ENCODE results near the gene SIRT3.
"Not testable (repeated sequence)": the region's sequence is repeated elsewhere in the genome, so short reads cannot be mapped to it uniquely, and the experiment has no call there.

The SIRT3 gene

DNA sequence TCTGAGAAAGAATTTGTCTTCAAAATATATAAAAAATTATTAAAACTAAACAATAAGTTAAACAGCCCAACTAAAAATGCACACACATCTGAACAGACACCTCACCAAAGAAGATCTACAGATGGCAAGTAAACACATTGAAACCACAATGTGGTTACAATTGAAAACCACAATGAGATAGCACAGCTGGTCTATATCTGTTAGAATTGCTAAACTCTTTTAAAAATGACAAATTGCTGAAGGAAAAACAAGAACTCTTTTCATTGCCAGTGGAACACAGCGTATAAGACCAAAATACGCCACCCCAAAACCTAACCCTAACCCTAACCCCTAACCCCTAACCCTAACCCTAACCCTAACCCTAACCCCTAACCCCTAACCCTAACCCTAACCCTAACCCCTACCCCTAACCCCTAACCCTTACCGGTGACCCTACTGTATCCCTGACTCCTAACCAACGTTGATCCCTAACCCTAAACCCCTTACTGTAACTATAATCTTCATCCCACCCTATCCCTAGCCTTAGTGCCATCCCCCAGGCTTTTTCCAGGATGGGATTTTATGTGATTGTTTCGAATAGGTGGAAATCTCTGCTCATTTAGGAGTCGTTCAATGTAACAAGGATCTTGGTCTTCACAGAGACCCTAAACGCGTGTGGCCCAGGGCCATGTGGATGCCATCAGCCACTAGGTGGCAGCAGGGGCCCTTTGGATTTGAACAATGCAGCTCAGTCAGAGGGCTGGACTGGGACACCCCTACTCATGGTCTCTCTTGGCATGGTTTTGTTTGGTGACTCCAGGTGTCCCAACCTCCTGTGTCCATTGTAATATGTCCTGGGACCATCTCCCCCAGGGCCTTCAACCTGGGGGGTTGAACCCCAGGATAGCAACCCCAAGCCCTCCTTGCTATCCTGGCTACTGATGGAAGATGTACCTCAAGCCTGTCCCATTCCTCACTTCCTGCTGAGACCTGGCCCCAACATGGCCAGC lies 44.4 kb downstream of the SIRT3 start:
- not testable (repeated sequence) for H3K23ac ChIP-seq (ENCODE audit: low read length in 2 of 2); H3K4me1 ChIP-seq (ENCODE audit: control insufficient read depth, insufficient read depth, low read depth, low read length); H4K91ac ChIP-seq (ENCODE audit: low read length); H3K36me3 ChIP-seq (ENCODE audit: control insufficient read depth in 1 of 2, insufficient read depth in 2 of 2, low read depth in 1 of 2, low read length in 2 of 2); H3K4me2 ChIP-seq (ENCODE audit: low read length, poor library complexity, severe bottlenecking); H3K79me1 ChIP-seq (replicated peaks; ENCODE audit: low read length, poor library complexity, severe bottlenecking); H3K4me3 ChIP-seq (ENCODE audit: insufficient read depth in 1 of 2, low read depth in 1 of 2, low read length in 2 of 2); H2AFZ ChIP-seq (ENCODE audit: low read depth, low read length); H4K8ac ChIP-seq (ENCODE audit: low read length); H3K27me3 ChIP-seq (ENCODE audit: control insufficient read depth in 1 of 2, insufficient read depth in 1 of 2, low read length in 2 of 2); H3K9me3 ChIP-seq (ENCODE audit: control insufficient read depth, low read length); H2AK5ac ChIP-seq (ENCODE audit: low read length, severe bottlenecking); H2BK12ac ChIP-seq (ENCODE audit: low read length in 2 of 2); DNase-seq; H2BK5ac ChIP-seq (ENCODE audit: low read depth, low read length, poor library complexity, severe bottlenecking); H2BK15ac ChIP-seq (ENCODE audit: low read depth, poor library complexity, severe bottlenecking); H3K14ac ChIP-seq (ENCODE audit: low read length in 2 of 2); H2BK120ac ChIP-seq (ENCODE audit: low read depth, low read length); H3K9ac ChIP-seq (ENCODE audit: low read length); H3K18ac ChIP-seq (ENCODE audit: low read depth in 1 of 2, low read length in 2 of 2); H3K4ac ChIP-seq (ENCODE audit: low read depth in 1 of 2, low read length in 2 of 2); H3K27ac ChIP-seq (ENCODE audit: low read length, poor library complexity, severe bottlenecking)
- 0% methylated on average over 2 of the region's 8 CpGs for WGBS

DNA sequence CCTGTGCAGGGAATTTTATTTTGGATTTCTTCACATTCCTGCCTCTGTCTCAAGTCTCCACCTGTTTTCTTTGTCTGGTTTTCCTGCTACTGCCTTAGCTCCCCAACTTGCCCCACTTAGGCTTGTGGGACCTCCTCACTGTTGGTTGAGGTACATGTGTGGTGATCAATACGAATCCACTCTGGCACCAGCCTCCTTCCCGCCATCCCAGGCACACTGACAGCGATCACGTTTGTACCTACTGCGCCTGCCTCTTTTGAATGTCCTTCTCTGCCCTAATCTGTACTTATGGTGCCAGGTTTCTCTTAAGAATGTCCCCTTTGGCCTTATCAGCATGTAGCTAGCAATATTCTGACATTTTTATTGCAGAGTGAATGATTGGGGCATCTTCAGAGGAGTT lies 45.6 kb downstream of the SIRT3 start:
- not testable (repeated sequence) for H3K14ac ChIP-seq (ENCODE audit: low read length in 2 of 2); H3K36me3 ChIP-seq (ENCODE audit: control insufficient read depth in 1 of 2, insufficient read depth in 2 of 2, low read depth in 1 of 2, low read length in 2 of 2); H3K4me2 ChIP-seq (ENCODE audit: low read length, poor library complexity, severe bottlenecking); DNase-seq; H3K9ac ChIP-seq (ENCODE audit: low read length); H2AK5ac ChIP-seq (ENCODE audit: low read length, severe bottlenecking); H3K18ac ChIP-seq (ENCODE audit: low read depth in 1 of 2, low read length in 2 of 2); H3K4ac ChIP-seq (ENCODE audit: low read depth in 1 of 2, low read length in 2 of 2); H2AFZ ChIP-seq (ENCODE audit: low read depth, low read length); H2BK5ac ChIP-seq (ENCODE audit: low read depth, low read length, poor library complexity, severe bottlenecking); H3K27ac ChIP-seq (ENCODE audit: low read length, poor library complexity, severe bottlenecking); H3K9me3 ChIP-seq (ENCODE audit: control insufficient read depth, low read length); H3K79me1 ChIP-seq (replicated peaks; ENCODE audit: low read length, poor library complexity, severe bottlenecking); H4K8ac ChIP-seq (ENCODE audit: low read length); H2BK15ac ChIP-seq (ENCODE audit: low read depth, poor library complexity, severe bottlenecking); H2BK12ac ChIP-seq (ENCODE audit: low read length in 2 of 2); H2BK120ac ChIP-seq (ENCODE audit: low read depth, low read length); H3K4me1 ChIP-seq (ENCODE audit: control insufficient read depth, insufficient read depth, low read depth, low read length); H3K27me3 ChIP-seq (ENCODE audit: control insufficient read depth in 1 of 2, insufficient read depth in 1 of 2, low read length in 2 of 2); H3K23ac ChIP-seq (ENCODE audit: low read length in 2 of 2); H3K4me3 ChIP-seq (ENCODE audit: insufficient read depth in 1 of 2, low read depth in 1 of 2, low read length in 2 of 2); H4K91ac ChIP-seq (ENCODE audit: low read length)
- WGBS = no CpG with 5 or more reads among the region's 5 CpGs

DNA sequence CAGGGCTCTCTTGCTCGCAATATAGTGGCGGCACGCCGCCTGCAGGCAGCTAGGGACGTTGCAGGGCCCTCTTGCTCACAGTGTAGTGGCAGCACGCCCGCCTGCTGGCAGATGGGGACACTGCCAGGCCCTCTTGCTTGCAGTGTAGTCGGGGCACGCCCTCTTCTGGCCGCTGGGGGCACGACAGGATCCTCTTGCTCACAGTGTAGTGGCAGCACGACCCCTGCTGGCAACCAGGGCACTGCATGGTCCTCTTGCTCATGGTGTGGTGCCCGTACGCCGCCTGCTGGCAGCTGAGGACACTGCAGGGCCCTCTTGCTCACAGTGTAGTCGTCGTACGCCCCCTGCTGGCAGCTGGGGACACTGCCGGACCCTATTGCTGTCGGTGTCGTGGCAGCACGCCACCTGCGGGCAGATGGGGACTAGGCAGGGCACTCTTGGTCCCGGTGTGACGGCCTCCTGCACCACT lies 46.3 kb downstream of the SIRT3 start:
- H2BK5ac ChIP-seq (ENCODE audit: low read depth, low read length, poor library complexity, severe bottlenecking); H3K23ac ChIP-seq (ENCODE audit: low read length in 2 of 2); H3K36me3 ChIP-seq (ENCODE audit: control insufficient read depth in 1 of 2, insufficient read depth in 2 of 2, low read depth in 1 of 2, low read length in 2 of 2); H4K91ac ChIP-seq (ENCODE audit: low read length); H3K18ac ChIP-seq (ENCODE audit: low read depth in 1 of 2, low read length in 2 of 2); H3K27ac ChIP-seq (ENCODE audit: low read length, poor library complexity, severe bottlenecking); H3K9ac ChIP-seq (ENCODE audit: low read length); H3K9me3 ChIP-seq (ENCODE audit: control insufficient read depth, low read length); H3K27me3 ChIP-seq (ENCODE audit: control insufficient read depth in 1 of 2, insufficient read depth in 1 of 2, low read length in 2 of 2); H2AK5ac ChIP-seq (ENCODE audit: low read length, severe bottlenecking); H2BK15ac ChIP-seq (ENCODE audit: low read depth, poor library complexity, severe bottlenecking); DNase-seq; H2AFZ ChIP-seq (ENCODE audit: low read depth, low read length); H3K4me3 ChIP-seq (ENCODE audit: insufficient read depth in 1 of 2, low read depth in 1 of 2, low read length in 2 of 2); H3K4me1 ChIP-seq (ENCODE audit: control insufficient read depth, insufficient read depth, low read depth, low read length); H3K79me1 ChIP-seq (replicated peaks; ENCODE audit: low read length, poor library complexity, severe bottlenecking); H3K4me2 ChIP-seq (ENCODE audit: low read length, poor library complexity, severe bottlenecking); H3K14ac ChIP-seq (ENCODE audit: low read length in 2 of 2); H2BK120ac ChIP-seq (ENCODE audit: low read depth, low read length); H3K4ac ChIP-seq (ENCODE audit: low read depth in 1 of 2, low read length in 2 of 2); H4K8ac ChIP-seq (ENCODE audit: low read length); H2BK12ac ChIP-seq (ENCODE audit: low read length in 2 of 2): not testable (repeated sequence)
- 92% methylated on average over 4 of the region's 25 CpGs for WGBS

DNA sequence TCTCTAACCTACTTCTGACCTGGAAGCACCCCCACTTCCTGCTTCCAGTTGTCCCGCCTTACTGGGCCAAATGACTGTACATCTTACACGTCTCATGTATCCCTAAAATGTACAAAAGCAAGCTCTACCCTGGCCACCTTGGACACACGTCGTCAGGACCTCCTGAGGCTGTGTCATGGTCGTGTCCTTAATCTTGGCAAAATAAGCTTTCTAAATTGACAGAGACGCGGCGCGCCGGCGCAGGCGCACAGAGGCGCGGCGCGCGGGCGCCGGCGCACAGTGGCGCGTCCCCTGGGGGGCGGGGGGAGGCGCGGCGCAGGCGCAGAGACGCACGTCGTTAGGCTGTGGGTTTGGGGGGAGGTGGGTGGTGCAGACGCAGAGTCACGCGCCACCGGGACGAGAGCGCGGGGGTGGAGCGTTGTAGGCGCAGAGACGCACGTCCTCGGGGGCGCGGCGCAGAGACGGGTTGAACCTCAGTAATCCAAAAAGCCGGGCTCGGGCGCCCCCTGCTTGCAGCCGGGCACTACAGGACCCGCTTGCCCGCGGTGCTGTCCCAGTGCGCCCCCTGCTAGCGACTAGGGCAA lies 46.9 kb downstream of the SIRT3 start:
- 89% methylated on average over 24 of the region's 55 CpGs for WGBS
- not testable (repeated sequence) for H3K27me3 ChIP-seq (ENCODE audit: control insufficient read depth in 1 of 2, insufficient read depth in 1 of 2, low read length in 2 of 2); DNase-seq; H3K18ac ChIP-seq (ENCODE audit: low read depth in 1 of 2, low read length in 2 of 2); H3K4me1 ChIP-seq (ENCODE audit: control insufficient read depth, insufficient read depth, low read depth, low read length); H3K23ac ChIP-seq (ENCODE audit: low read length in 2 of 2); H4K91ac ChIP-seq (ENCODE audit: low read length); H3K79me1 ChIP-seq (replicated peaks; ENCODE audit: low read length, poor library complexity, severe bottlenecking); H4K8ac ChIP-seq (ENCODE audit: low read length); H2BK15ac ChIP-seq (ENCODE audit: low read depth, poor library complexity, severe bottlenecking); H3K14ac ChIP-seq (ENCODE audit: low read length in 2 of 2); H3K4me3 ChIP-seq (ENCODE audit: insufficient read depth in 1 of 2, low read depth in 1 of 2, low read length in 2 of 2); H3K27ac ChIP-seq (ENCODE audit: low read length, poor library complexity, severe bottlenecking); H3K9ac ChIP-seq (ENCODE audit: low read length); H3K9me3 ChIP-seq (ENCODE audit: control insufficient read depth, low read length); H2BK5ac ChIP-seq (ENCODE audit: low read depth, low read length, poor library complexity, severe bottlenecking); H2AFZ ChIP-seq (ENCODE audit: low read depth, low read length); H2AK5ac ChIP-seq (ENCODE audit: low read length, severe bottlenecking); H2BK120ac ChIP-seq (ENCODE audit: low read depth, low read length); H2BK12ac ChIP-seq (ENCODE audit: low read length in 2 of 2); H3K36me3 ChIP-seq (ENCODE audit: control insufficient read depth in 1 of 2, insufficient read depth in 2 of 2, low read depth in 1 of 2, low read length in 2 of 2); H3K4me2 ChIP-seq (ENCODE audit: low read length, poor library complexity, severe bottlenecking); H3K4ac ChIP-seq (ENCODE audit: low read depth in 1 of 2, low read length in 2 of 2)

All from mesenchymal stem cell (in vitro differentiated cells and primary cell).